Endothelial cell of coronary artery (primary cell): ENCODE results near the gene APAF1. TPM values are rescaled to one million over a fixed set of nuclear protein-coding genes. Genes with fewer than 3 reads are reported as not detected.

Experiments used
- total RNA-seq: library from RNA; depleted of rRNA; stranded (reverse); fragments of >200 nt; gene quantifications from 2 replicates; pipeline ENCODE4 v1.2.3, GENCODE V29; 2014

Gene APAF1
- total RNA-seq: 24.6 and 34.0 TPM in 2 replicates

GRCh38 chr12:98644712-98645571 is at the start of gene APAF1, which contains the start of gene IKBIP:
APAF1 (plus strand) TSS chr12:98645290; CDS start chr12:98648360, 3,070 bp downstream.
IKBIP (minus strand) TSS chr12:98644788; CDS start chr12:98644701, 87 bp downstream.

Other genes starting within 250 kb of the APAF1 start
- gene TMPO, start 129.7 kb upstream of the APAF1 start, total RNA-seq: 68.9 and 104 TPM in 2 replicates
- gene SLC25A3, start 51.6 kb upstream of the APAF1 start, total RNA-seq: 597 and 629 TPM in 2 replicates
- 64.3 and 77.4 TPM in 2 replicates for gene IKBIP, start 502 bp upstream of the APAF1 start, total RNA-seq